Liver (tissue), 9 donors: ENCODE results near the gene NOL4L. TPM values are rescaled to one million over a fixed set of nuclear protein-coding genes. Genes with fewer than 3 reads are reported as not detected.

ENCODE experiments used
- DNase-seq: peaks from one replicate; pipeline ENCODE4 v3.0.0-alpha.2; 2017; ENCODE audit warnings: low spot score
- H3K27ac ChIP-seq, 2 donors: one replicate each; pipeline ENCODE4 v1.7.0; 2013; ENCODE audit warnings: inconsistent platforms in 2 of 2, low read length in 2 of 2, control low read depth in 1 of 2, low read depth in 1 of 2, mild to moderate bottlenecking in 1 of 2
- H3K27me3 ChIP-seq, 4 donors: one replicate each; pipeline versions ENCODE4 v1.6.1 to v1.7.0; 2013; ENCODE audit warnings: low read length in 3 of 4, inconsistent platforms in 1 of 4, mild to moderate bottlenecking in 1 of 4, moderate library complexity in 1 of 4; ENCODE audit not compliant: control insufficient read depth in 4 of 4, insufficient read depth in 4 of 4
- H3K36me3 ChIP-seq, 4 donors: one replicate each; pipeline versions ENCODE4 v1.6.1 to v1.7.0; 2013; ENCODE audit warnings: low read length in 3 of 4, mild to moderate bottlenecking in 3 of 4, low read depth in 1 of 4, moderate library complexity in 1 of 4; ENCODE audit not compliant: control insufficient read depth in 4 of 4, insufficient read depth in 3 of 4
- H3K4me1 ChIP-seq, 4 donors: one replicate each; pipeline versions ENCODE4 v1.6.1 to v1.7.0; 2013; ENCODE audit warnings: low read length in 3 of 4, mild to moderate bottlenecking in 3 of 4, moderate library complexity in 1 of 4; ENCODE audit not compliant: control insufficient read depth in 4 of 4, insufficient read depth in 4 of 4
- H3K4me3 ChIP-seq, 3 donors: one replicate each; pipeline versions ENCODE4 v1.6.1 to v1.7.0; 2013; ENCODE audit warnings: low read length in 3 of 3, control low read depth in 1 of 3, low read depth in 1 of 3, mild to moderate bottlenecking in 1 of 3
- H3K9ac ChIP-seq, 2 donors: one replicate each; pipeline ENCODE4 v1.7.0; 2013; ENCODE audit warnings: low read length in 2 of 2, mild to moderate bottlenecking in 2 of 2, moderate library complexity in 2 of 2, control low read depth in 1 of 2, low read depth in 1 of 2
- H3K9me3 ChIP-seq, 4 donors: one replicate each; pipeline versions ENCODE4 v1.6.1 to v1.7.0; 2013; ENCODE audit warnings: low read length in 3 of 4; ENCODE audit not compliant: control insufficient read depth in 4 of 4
- CTCF ChIP-seq: fragments of 150-350 bp; IDR thresholded peaks from 2 replicates; pipeline ENCODE4 v1.5.1; 2017; ENCODE audit warnings: improper control_type of control experiment, low read depth, low read length; ENCODE audit not compliant: missing input control
- EGR1 ChIP-seq, 2 donors: IDR thresholded peaks; 2 replicates each; pipeline ENCODE4 v1.6.1; 2016 to 2018; ENCODE audit warnings: antibody characterized with exemption in 2 of 2, low read depth in 2 of 2
- FOXA1 ChIP-seq: IDR thresholded peaks from 2 replicates; pipeline ENCODE4 v1.6.1; 2016; ENCODE audit warnings: antibody characterized with exemption
- FOXA2 ChIP-seq: IDR thresholded peaks from 2 replicates; pipeline ENCODE4 v1.6.1; 2016; ENCODE audit warnings: antibody characterized with exemption
- GABPA ChIP-seq, 2 donors: IDR thresholded peaks in 1 of 2; conservative IDR thresholded peaks in 1 of 2; 2 replicates each; pipeline ENCODE4 v1.6.1; 2016; ENCODE audit warnings: antibody characterized with exemption in 2 of 2, mild to moderate bottlenecking in 1 of 2, moderate library complexity in 1 of 2
- HNF4A ChIP-seq, 2 donors: conservative IDR thresholded peaks; 2 replicates each; pipeline ENCODE4 v1.6.1; 2016; ENCODE audit warnings: antibody characterized with exemption in 2 of 2, mild to moderate bottlenecking in 2 of 2
- HNF4G ChIP-seq: IDR thresholded peaks from 2 replicates; pipeline ENCODE4 v1.6.1; 2016; ENCODE audit warnings: antibody characterized with exemption
- JUND ChIP-seq, 2 donors: IDR thresholded peaks; 2 replicates each; pipeline ENCODE4 v1.6.1; 2016; ENCODE audit warnings: antibody characterized with exemption in 2 of 2
- MAX ChIP-seq: IDR thresholded peaks from 2 replicates; pipeline ENCODE4 v1.6.1; 2016; ENCODE audit warnings: antibody characterized with exemption
- NR2F2 ChIP-seq: IDR thresholded peaks from 2 replicates; pipeline ENCODE4 v1.6.1; 2016; ENCODE audit warnings: antibody characterized with exemption
- RAD21 ChIP-seq, 2 donors: IDR thresholded peaks; 2 replicates each; pipeline ENCODE4 v1.6.1; 2016; ENCODE audit warnings: antibody characterized with exemption in 2 of 2, mild to moderate bottlenecking in 2 of 2
- RXRA ChIP-seq, 2 donors: IDR thresholded peaks; 2 replicates each; pipeline ENCODE4 v1.6.1; 2017 to 2018; ENCODE audit warnings: antibody characterized with exemption in 2 of 2, mild to moderate bottlenecking in 1 of 2
- SP1 ChIP-seq: IDR thresholded peaks from 2 replicates; pipeline ENCODE4 v1.6.1; 2018; ENCODE audit warnings: antibody characterized with exemption, mild to moderate bottlenecking
- TAF1 ChIP-seq: conservative IDR thresholded peaks from 2 replicates; pipeline ENCODE4 v1.6.1; 2016; ENCODE audit warnings: antibody characterized with exemption, mild to moderate bottlenecking
- YY1 ChIP-seq: IDR thresholded peaks from 2 replicates; pipeline ENCODE4 v1.6.1; 2016; ENCODE audit warnings: antibody characterized with exemption, mild to moderate bottlenecking
- ZBTB33 ChIP-seq: IDR thresholded peaks from 2 replicates; pipeline ENCODE4 v1.6.1; 2016; ENCODE audit warnings: antibody characterized with exemption
- WGBS: extraction: QIAGEN DNeasy Blood & Tissue Kit; methylation state at CpG from one replicate; pipeline ENCODE4 v1.1.7; 2013; 5-methylcytosine and 5-hydroxymethylcytosine counted together
- polyA plus RNA-seq, 2 donors: library from polyadenylated mRNA; stranded (reverse) in 1 of 2; unstranded in 1 of 2; fragments of 200-250 nt in 1 of 2; fragments of >200 nt in 1 of 2; fragmentation: Nextera tagmentation in 1 of 2; extraction: Ambion mirVana in 1 of 2; gene quantifications; one replicate each; pipeline versions ENCODE4 v1.2.1 to v1.2.3, GENCODE V29; 2013 to 2015
- total RNA-seq, 2 donors: library from RNA; depleted of rRNA; stranded (reverse); fragments of >200 nt; gene quantifications; one replicate each; pipeline ENCODE4 v1.2.3, GENCODE V29; 2014
- TF ChIP-seq, protein P1 (sequence below): IDR thresholded peaks from 2 replicates; pipeline ENCODE4 v1.6.1; 2016; ENCODE audit warnings: antibody characterized with exemption
- TF ChIP-seq, protein P2 (sequence below): IDR thresholded peaks from 2 replicates; pipeline ENCODE4 v1.6.1; 2016; ENCODE audit warnings: antibody characterized with exemption, mild to moderate bottlenecking
- donor health status: healthy.
- donor health status: healthy.
- donor health status: healthy.
- donor health status: healthy.
- donor health status: healthy.

The NOL4L gene
- total and polyA plus RNA-seq, 4 donors: 2.2 to 6.8 (median 4.3) TPM

- Histone ChIP-seq H3K9ac (no peak overlapping the region), H3K36me3 (no peaks in the 10 kb centered on the region), H3K9me3 (no peaks in the 10 kb centered on the region), H3K27me3 (no peaks in the 10 kb centered on the region), H3K27ac (no peak overlapping the region), H3K4me3 (no peak overlapping the region), H3K4me1 (peaks cover 6 to 24% (median 16%) of the 10 kb centered on the region in 4 donors)
- DNase-seq: no peak
- 86% methylated on average over 3 of the region's 3 CpGs for WGBS
- TF ChIP-seq CTCF (no peak), HNF4A (conservative IDR thresholded peaks at IDR 0.05) (no peak), YY1 (no peak), ZBTB33 (no peak), NR2F2 (no peak), RXRA (IDR thresholded peaks at IDR 0.05) (no peak), EGR1 (IDR thresholded peaks at IDR 0.05; ENCODE audit: low read depth in 2 of 2) (no peak), RAD21 (IDR thresholded peaks at IDR 0.05) (no peak), HNF4G (no peak), FOXA1 (no peak), GABPA (IDR thresholded peaks at IDR 0.05 in 1 of 2, conservative IDR thresholded peaks at IDR 0.05 in 1 of 2) (no peak), MAX (no peak), TAF1 (no peak), JUND (IDR thresholded peaks at IDR 0.05) (no peak), FOXA2 (no peak), SP1 (no peak)
- TF ChIP-seq, protein P1, sequence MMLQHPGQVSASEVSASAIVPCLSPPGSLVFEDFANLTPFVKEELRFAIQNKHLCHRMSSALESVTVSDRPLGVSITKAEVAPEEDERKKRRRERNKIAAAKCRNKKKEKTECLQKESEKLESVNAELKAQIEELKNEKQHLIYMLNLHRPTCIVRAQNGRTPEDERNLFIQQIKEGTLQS: no peak
- TF ChIP-seq, protein P2, sequence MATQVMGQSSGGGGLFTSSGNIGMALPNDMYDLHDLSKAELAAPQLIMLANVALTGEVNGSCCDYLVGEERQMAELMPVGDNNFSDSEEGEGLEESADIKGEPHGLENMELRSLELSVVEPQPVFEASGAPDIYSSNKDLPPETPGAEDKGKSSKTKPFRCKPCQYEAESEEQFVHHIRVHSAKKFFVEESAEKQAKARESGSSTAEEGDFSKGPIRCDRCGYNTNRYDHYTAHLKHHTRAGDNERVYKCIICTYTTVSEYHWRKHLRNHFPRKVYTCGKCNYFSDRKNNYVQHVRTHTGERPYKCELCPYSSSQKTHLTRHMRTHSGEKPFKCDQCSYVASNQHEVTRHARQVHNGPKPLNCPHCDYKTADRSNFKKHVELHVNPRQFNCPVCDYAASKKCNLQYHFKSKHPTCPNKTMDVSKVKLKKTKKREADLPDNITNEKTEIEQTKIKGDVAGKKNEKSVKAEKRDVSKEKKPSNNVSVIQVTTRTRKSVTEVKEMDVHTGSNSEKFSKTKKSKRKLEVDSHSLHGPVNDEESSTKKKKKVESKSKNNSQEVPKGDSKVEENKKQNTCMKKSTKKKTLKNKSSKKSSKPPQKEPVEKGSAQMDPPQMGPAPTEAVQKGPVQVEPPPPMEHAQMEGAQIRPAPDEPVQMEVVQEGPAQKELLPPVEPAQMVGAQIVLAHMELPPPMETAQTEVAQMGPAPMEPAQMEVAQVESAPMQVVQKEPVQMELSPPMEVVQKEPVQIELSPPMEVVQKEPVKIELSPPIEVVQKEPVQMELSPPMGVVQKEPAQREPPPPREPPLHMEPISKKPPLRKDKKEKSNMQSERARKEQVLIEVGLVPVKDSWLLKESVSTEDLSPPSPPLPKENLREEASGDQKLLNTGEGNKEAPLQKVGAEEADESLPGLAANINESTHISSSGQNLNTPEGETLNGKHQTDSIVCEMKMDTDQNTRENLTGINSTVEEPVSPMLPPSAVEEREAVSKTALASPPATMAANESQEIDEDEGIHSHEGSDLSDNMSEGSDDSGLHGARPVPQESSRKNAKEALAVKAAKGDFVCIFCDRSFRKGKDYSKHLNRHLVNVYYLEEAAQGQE: no peak
These were observed 97.8 kb downstream of the NOL4L start for GRCh38 chr20:32487381-32487780.
